GM21423 (cell line): ENCODE measurements around the gene TMEM204.

Experiments
- ATAC-seq: cut with Tn5 transposase; IDR thresholded peaks from one replicate; pipeline ENCODE4 v1.9.1; 2021; ENCODE audit warnings: mild to moderate bottlenecking, moderate library complexity; ENCODE audit not compliant: unreplicated experiment

TMEM204 gene

DNA sequence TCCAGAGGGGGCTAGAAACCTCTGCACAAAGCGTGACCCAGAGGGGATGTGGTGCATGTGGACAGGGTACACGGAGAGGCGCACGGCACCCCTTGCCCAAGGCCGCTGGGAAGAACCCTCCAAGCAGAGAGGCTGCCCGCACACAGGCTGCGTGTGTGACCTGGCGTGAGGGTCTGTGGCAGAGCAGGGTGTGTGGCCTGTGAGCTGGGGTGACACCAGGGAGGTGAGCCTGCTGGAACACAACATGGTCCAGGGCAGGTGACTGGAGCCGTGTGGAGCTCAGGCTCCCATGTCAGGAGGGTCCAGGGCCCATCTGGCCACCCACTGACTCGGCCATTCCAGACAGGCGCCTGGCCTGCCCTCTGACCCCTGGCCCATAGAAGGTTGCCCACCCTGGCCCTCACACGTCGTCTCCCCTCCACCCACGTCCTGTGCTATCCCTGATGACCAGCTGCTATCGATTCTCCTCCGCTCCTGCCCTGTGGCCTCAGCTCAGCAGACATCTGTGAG, 14.8 kb upstream of the TMEM204 start:
- ATAC-seq: no peak

DNA sequence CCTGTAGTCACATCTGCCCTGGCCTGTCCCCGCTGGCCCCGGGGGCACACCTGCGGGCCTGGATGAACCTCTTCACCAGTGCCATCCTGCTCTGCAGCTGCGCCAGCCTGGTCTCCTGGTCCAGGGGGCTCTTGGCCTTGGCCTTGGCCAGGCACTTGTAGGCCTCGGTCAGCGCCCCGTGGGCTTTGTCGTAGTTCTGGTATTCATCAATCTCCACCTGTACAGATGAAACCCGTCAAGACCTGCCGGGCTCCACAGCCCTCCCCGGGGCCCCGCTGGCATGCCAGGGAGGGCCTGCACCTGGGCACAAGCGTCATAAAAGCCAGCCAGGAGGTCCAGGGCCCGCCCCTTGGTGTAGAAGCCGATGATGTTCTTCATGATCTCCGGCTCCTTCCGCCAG, 13.6 kb upstream of the TMEM204 start:
- ATAC-seq: no peak

DNA sequence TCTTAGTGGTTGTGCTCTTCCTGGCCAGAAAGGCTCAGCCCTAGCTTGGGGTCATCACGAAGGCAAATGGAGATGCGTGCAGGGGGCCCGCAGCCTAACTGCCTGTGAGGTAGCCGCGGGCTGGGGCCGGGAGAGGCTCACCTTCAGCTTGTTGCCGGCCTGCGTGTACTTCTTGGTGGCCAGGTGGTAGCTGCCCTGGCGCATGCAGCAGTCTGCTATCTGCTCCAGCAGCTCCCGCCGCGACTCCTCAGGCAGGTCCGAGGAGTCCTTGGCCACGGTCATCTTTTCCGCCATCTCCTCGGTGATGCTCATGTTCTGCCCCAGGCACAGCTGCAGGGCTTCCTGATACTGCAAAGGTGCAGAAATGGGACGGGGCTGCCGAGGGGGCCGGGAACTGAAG, 13.0 kb upstream of the TMEM204 start:
- no peak for ATAC-seq

DNA sequence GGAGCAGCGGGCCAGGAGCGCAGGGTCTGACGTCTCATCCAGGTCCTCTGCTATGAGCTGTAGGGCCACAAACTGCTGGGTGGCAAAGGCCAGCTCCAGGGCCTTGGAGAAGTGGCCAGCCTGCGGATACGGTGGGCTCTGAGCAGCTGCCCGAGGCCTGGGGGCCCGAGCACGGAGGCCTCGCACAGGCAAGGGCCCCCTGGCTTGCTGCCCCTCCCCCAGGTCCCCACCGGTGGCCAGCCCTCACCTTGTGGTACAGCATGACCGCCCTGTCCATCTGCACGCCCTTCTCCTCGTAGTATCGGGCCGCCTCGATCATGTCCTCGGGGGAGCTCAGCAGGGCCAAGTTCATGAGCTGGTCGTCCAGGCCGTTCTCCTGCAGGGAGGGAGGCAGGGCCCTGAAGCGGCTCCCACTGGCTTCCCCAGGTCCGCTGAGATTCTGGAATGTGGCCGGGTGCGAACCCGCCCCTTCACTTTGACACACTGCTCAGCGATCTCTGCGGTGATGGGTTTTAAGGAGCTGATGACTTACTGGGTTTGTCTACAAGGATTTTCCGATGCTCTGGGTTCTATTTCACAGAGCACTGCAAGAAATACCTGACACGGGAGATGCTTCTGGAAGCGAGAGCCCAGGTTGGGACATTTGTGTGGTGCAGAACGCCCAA, 9.8 kb upstream of the TMEM204 start:
- no peak for ATAC-seq

DNA sequence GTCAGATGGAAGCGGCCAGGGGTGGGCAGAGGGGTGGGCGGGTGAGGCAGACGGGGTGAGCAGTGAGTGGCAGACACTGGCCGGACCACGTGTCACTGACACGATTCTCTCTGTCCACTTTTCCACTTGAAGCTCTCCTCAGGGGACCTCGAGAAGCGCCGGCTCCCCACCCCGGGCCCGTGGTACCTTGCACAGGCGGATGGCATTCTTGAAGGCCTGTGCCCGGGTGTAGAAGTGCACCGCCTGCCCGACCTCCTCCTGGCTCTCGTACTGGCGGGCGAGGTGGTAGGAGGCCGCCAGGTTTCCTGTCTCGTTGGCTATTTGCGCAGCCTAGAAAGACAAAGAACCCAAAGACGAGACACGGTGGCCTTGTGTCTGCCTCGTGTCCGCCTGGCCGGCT, 9.1 kb upstream of the TMEM204 start:
- ATAC-seq: no peak

DNA sequence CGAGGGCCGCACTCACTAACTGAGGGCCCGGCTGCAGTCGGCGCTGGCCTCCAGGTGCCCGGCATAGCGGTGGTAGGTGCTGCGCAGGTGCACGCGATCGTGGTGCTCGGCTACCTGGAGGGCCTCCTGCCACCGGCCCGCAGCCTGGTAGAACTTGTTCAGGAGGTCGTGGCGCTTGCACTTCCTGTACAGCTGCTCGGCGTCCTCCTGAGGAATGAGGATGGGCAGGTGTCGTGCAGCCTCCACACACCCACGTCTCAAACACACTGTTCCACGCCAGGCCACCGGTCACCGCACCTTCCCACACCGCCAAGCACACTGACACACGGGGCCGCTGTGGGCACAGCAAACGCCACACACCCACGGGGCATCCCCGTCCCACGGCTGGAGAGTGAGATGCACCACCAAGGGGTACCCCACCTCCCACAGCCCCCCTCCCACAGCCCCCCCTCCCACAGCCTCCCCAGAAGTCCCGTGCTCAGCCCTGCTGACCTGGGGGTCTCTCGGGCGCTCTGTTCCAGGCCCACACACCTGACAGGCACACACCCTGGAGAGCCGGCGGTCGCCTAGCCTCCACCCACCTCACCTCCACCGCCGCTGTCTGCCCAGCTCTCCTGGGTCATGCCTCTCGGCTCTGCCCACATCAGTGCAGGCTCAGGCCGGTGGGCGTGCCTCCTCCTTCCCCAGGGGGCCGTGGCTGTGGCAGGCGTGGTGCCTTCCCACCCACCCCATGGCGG, 7.4 kb upstream of the TMEM204 start:
- ATAC-seq: no peak

DNA sequence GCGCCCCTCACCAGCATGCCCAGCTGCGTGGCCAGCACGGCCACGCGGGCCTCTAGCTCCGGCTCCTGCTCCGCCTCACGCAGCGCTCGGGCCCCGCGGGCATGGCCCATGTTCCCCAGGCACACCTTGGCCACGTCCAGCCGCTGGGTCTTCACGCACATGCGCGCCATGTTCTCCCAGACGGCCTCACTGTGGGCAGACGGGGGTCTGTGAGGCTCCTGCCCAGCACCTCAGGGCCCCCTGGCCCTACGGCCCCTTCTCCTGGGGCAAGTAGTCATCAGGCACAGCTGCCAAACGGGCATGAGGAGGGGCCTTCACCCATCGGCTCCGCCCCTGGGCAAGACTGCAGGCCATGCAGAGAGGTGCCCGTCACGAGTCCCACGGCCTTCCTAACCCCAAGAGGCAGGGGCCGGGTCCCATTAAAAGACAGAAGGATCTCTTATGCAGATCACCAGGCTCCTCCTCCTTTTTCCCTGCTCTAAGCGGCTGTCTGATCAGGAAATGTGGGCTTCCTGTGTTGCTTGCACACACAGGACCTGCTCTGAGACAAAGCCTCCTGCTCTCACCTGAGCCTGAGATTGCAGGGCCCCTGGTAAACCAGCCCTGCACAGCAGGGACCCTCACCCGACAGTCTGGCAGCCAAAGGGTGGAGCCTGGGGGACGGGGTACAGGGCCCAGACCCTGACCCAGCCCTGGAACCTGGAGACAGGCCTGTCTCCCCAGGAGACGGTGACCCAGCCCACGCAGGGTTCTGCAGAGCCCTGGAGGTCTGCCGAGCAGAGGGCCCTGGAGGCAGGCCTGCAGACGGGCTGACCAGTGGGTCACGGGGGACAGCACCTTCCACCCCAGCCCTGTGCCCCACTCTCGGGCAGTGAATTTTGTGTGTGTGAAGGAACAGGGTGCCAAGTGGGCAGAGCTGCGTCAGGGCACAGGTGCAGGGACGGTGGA, 6.6 kb upstream of the TMEM204 start:
- ATAC-seq: no peak

DNA sequence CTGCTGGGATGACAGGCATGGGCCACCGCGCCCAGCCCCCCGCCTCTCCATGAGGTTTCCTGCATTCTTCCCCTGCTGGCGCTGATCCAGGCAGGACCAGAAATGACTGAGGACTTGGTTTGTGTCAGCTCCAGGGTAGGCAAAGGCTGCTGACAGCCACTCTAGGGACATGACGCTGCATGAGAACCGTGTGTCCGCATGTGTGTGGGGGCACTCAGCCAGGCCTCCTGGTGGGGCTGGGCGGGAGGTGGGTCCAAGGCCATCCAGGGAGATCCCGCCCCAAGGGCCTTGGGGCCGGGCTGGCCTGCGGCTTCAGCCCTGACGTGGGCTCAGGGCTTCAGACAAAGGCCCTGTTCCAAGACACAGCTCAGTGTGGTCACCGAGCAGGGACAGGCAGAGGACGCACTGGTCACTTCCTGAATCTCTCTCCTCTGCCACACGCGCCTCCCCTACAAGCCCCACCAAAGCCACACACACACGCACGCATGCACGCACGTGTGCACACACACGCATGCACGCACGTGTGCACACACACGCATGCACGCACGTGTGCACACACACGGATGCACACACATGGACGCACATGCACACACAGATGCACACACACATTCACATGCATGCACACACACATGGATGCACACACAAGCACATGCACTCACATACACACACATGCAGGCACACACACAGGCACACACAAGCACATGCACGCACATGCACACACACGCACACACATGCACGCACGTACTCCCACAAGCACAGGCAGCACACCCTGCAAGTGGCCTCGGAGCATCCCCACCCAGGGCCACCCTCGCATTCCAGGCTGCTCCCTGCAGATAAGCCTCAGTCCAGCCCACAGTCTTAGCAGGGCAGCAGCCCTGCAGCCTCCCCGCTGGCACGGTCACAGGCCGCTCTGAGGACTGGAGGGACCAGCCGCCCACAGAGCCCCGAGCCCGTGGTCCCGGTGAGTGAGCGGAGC, 5.3 kb upstream of the TMEM204 start:
- ATAC-seq: no peak

DNA sequence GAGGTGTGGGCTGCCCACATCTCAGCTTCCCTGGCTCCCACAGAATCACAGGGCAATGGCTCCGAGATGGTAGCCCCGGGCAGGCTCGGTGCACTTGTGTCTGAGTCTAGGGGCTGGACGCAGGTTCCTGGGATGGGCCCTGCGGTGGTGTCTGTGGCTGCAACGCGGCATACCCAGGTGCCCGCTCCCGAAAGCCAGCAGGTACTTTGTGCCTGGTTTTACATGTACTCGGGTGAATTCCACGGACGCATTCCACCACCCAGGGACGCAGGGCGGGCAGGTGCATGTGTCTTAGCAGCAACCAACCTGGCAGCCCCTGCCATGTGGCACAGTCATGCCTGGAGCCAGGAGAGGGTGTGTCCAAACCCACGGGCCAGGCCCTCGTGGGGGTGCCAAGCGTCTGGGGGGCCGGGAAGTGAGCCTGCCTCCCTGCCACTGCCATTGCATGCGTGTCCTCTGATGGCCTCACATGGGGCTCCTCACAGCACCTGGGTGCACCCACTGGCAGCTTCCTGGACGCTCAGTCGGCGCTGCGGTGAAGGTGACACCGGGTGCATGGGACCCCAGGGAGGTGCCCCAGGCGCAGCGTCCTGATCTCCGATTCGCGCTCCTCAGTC, 4.4 kb upstream of the TMEM204 start:
- ATAC-seq: no peak

DNA sequence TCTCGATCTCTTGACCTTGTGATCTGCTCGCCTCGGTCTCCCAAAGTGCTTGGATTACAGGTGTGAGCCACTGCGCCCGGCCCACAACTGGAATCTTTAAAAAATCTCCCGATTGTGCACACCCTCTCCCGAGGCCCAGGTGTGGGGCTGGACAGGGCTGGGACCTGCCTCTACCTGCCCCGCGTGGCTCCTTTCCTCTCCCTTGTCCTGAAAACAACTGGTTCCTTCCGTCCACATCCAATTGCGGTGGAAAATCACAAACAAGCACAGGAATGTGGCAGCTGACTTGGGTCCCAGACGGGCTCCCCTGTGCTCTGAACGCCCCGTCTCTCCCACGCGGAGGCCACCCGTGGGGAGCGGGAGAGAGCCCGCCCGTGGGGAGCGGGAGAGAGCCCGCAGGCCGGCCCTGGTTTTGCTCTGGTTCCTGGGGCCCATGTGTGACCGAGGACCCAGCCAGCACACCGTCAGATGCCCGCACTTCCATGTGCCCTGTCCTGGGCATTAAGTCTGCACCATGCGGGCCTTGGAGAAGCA, 3.0 kb upstream of the TMEM204 start:
- no peak for ATAC-seq

DNA sequence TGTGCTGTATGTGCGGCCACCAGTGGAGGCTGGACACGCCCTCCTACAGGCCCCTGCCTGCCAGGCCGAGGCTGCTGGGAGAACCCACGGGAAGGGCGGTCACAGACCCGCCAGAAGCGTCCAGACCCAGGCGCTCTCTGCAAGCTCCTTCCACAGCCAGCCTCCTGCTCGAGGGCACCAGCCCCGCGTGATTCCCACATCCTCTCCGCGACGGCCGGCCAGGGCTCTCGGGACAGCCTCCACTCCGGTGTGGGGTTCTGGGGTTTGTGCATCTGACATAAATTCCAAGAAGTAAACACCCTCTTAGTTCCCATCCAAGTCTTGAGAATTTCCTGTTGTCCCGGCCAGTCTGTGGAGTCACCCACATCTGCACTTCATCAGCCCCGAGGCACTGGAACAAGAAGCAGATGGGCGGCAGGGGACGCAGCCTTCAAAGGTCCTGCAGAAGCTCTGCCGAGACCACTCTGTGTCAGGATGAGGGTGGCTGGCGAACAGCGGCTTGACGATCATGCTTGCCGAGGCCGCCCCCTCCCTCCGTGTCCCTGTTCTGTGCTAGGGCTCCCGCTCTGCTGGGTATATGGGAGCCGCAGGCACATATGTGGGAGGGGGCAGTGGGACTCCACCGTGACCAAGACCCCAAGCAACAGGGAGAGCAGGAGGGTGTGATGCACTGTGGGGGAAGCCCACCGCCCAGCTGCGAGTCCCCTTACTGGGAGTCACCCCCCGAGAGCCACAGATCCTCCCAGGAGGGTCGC, 2.4 kb upstream of the TMEM204 start:
- ATAC-seq: no peak

DNA sequence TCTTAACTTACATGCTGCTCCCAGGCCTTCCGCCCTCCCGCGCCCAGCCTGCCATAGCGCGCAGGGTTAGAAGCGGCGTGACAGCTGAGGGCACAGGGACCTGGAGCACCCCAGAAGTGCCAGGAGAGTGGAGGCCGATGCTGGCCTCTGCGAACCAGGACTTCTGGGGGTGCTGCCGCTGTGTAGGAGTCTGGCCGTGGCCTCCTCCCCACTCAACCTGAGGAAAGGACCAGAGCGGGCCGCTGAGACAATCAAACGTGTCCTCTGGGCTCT, 1.9 kb upstream of the TMEM204 start:
- ATAC-seq: no peak

DNA sequence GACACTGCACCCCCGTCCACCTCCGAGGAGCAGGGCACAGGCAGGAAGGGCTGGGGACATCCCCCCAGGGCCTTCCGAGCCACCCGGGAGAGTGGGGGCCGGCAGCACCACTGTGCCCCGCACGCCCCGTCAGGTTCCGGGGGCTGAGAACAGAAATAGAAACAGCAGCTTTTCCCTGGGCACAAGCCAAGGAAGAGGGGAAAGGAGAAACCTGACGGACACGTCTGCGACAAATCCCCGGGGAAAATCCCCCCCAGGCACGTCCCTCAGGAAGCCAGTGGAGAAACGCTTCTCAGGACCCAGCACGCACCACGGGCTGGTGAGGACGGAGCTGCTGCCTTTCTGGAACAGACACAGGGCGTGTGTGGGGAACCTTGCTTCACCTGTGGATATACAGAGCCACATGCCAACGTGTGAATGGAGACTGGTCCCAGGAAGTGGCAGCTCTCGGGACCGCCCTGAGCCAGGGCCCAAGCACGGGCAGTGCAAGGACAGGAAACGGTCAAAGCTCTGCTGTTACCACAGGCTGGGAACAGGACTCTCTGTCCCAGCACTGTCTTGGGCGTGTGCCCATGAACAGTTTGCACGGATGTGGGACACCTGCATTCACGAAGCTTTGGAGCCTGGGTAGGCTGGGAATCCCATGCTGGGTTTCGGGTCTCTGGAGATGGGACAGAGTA, 1.2 kb upstream of the TMEM204 start:
- no peak for ATAC-seq

DNA sequence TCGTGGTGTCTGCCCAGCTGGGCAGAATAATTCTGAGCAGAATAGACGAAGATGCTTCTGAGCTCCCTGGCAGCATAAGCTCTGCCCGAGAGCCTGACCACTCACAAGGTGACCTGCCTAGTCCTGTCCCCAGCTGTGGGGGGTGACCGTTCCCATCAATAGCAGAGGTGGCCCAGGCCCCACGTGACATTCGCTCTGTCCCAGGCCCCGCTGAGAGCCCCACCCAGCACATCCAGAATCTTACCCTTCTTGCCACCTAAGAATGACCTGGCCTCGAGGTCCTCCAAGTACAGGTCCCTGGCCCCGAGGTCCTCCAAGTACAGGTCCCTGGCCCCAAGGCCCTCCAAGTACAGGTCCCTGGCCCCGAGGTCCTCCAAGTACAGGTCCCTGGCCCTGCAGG, 695 bp upstream of the TMEM204 start:
- no peak for ATAC-seq

DNA sequence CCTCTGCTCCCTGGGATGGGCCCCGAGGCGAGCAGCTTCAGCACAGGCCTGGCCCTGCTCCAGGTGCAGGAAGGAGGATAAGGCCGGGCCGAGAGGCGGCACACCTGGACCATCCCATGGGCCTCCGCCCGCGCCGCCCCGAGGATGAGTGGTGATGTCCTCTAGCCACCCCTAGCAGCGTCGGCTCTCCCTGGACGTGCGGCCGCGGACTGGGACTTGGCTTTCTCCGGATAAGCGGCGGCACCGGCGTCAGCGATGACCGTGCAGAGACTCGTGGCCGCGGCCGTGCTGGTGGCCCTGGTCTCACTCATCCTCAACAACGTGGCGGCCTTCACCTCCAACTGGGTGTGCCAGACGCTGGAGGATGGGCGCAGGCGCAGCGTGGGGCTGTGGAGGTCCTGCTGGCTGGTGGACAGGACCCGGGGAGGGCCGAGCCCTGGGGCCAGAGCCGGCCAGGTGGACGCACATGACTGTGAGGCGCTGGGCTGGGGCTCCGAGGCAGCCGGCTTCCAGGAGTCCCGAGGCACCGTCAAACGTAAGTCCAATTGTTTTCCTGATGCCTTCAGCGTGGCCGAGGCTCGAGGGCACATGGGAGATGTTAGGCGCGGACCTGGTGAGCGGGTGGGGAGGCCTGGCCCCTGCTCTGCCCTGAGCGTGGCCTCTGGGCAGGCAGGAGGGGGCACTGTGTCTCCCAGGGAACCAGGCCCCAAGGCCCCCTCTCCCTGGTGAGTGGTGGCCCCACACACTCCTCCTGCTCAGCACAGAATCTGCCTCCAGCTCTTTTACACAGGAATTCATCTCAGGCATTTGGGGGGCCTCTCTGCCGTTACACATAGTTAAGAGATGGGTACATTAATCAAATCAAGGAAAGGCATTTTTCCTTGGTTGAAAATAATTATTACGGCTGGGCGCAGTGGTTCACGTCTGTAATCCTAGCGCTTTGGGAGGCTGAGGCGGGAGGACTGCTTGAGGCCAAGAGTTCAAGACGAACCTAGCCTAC, 855 bp downstream of the TMEM204 start:
- ATAC-seq: no peak

DNA sequence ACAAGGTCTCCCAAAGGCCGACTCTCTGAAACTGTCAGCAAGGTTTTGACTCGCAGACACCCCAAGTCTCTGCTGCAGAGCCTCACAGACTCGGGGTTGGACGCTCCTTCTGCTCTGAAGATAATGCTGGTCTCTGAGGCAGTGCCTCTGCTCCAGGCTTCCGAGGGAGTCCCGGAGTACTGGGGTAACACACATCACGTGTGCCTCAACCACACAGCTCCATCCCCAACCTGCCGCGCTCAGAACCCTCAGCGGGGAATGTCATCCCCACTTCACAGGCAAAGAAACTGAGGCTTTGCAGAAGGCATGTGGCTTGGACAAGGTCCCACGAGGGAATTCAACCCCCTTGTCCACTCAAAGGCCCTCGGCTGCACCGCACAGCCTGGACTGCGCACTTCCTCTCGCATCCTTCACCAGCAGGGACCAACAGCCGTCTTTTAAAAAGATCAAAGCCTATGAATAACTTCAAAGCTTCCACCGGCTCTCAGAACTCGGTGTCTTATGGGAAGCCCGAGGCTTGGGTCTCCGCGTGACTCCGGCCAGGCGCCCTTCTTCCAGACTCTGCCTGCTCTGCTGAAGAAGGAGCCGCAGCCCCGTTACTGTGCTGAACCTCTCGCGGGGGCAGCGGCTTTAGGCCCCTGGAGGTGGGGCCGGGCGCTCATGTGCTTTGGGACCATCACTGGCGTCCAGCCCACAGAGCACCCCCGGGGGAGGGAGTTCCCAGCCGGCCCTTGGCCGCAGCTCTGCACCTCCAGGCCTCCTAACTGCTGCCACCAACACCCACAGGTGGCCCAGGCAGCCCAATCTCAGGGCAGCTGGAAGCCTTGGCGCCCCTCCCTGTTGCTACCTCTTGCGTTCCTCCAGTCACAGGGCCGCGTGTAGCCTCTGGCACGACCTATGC, 2.2 kb downstream of the TMEM204 start:
- ATAC-seq: no peak
